Activated CD4-positive, CD25-positive, alpha-beta regulatory T cell (primary cell): ENCODE results near the gene TMEM181.
"Not testable (repeated sequence)": the region's sequence is repeated elsewhere in the genome, so short reads cannot be mapped to it uniquely, and the experiment has no call there.

Experiments used
- DNase-seq, 4 experiments: peaks; one replicate each; lab custom pipeline; 2025; lab: John Stamatoyannopoulos, UW

Gene TMEM181

DNA sequence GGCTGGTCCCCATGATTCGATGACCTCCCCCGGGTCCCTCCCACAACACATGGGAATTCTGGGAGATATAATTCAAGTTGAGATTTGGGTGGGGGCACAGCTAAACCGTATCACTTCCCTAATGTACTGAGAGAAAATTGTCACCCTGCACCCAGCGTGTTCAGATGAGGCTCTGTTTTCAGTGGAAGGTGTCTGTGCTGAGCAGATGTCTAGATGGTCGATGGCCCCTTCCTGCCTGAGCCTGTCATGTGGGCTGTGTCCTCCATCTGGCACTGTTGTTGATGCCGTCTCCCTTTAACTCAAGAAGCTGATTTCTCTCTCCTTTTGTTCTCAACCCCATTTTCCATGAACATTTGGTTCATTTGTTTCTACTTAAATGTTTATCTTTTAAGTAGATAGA, 37.0 kb downstream of the TMEM181 start:
- no peak for DNase-seq

- no peak for DNase-seq
These were observed 37.7 kb downstream of the TMEM181 start for GRCh38 chr6:158597565-158597964.

- DNase-seq, result no peak
These were observed 39.7 kb downstream of the TMEM181 start for GRCh38 chr6:158599635-158600034.

DNA sequence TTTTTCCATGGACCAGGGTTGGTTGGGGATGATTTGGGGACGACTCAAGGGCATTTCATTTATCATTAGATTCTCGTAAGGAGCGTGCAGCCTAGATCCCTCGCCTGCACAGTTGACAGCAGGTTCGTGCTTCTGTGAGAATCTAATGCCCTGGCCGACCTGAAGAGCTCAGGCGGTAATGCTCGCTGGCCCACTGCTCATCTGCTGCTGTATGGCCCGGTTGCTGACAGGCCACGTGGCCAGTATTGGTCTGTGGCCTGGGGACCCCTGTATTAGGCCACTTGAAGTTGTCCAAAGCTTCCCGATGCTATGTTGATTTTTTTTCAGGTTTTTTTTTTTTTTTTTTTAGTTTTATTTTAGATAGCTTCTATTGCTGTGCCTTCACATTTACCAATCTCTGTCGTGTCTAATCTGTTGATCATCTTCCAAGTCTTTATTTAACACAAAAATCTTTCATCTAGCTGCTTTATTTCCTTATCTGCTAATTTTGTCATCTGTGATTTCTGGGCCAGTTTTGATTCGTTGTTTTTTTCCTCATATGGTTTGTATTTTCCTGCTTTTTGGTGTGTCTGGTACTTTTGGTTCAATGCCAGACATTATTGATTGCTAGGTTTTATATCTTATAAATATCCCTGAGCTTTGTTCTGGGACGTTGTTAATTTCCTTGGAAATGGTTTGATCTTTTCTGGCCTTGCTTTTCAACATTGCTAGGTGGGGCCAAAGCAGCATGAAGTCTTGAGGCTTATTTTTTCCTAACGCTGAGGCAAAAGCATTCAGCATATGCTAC, 43.6 kb downstream of the TMEM181 start:
- no peak for DNase-seq

GRCh38 chr6:158604048-158604406, 44.1 kb downstream of the TMEM181 start:
- no peak for DNase-seq

GRCh38 chr6:158605266-158605878, 45.5 kb downstream of the TMEM181 start:
- DNase-seq, result peak in 3 of 4 experiments; percentile 8 to 28 (median 19)

DNA sequence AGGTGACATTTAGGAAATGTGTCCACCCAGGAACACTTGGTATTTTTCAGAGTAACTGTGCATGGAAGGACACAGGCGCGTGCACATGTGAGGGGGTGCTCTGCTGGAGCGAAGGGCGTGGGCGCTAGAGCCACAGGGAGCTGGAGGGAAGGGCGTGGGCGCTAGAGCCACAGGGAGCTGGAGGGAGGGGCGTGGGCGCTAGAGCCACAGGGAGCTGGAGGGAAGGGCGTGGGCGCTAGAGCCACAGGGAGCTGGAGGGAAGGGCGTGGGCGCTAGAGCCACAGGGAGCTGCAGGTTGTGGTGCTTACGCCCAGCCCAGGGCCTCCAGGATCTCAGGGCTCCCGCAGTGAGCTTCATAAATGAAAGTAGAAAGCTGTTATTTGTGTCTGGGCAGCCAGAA, 46.1 kb downstream of the TMEM181 start:
- DNase-seq, result not testable (repeated sequence)

DNA sequence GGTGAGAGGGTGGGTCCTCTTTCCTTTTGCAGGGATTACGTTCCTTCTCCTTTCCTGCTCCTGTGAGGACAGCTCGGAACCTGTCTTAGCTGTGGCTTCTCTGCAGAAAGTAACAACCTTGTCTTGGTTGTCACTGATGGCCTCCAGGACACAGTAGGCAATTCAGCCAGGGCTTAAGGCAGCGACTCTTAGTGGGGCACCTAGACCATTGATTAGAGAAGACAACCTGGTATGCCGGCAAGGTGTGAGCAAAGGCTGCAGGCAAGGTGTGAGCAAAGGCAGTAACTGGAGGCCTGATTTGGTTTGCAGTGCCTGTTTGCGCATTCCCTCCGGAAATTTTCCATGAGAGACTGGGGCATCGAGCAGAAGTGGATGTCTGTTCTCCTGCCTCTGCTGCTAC, 47.0 kb downstream of the TMEM181 start:
- no peak for DNase-seq

DNA sequence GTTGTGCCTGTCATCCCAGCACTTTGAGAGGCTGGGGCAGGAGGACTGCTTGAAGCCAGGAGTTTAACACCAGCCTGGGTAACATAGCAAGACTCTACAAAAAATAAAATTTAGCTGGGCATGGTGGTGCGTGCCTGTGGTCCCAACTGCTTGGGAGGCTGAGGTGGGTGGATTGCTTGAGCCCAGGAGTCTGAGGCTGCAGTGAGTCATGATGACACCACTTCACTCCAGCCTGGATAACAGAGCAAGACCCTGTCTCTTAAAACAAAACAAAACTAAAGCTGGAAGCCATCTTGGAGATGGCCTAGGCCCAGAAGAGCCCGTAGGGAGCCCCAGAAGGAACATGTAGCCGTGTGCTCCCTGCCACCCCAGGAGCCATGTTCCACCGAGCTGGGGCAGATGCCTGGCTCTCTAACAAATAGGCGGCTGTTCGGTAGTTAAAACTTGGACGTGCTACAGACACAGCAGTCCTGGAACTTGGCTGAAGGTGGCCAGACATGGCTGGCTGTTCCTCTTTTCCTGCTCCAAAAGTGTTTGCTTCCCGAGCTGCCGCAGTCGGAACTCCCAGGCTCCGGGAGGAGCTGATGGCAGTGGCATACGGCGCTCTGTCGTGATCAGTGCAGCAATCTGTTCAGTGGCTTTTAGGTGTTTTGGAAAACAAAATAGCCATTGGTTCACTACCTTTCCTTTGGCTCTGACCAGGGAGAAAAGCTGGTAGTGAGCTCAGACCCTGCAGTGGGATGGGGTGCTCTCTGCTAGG, 47.7 kb downstream of the TMEM181 start:
- DNase-seq, result no peak

- no peak for DNase-seq
These were observed 48.3 kb downstream of the TMEM181 start for GRCh38 chr6:158608221-158608620.

DNA sequence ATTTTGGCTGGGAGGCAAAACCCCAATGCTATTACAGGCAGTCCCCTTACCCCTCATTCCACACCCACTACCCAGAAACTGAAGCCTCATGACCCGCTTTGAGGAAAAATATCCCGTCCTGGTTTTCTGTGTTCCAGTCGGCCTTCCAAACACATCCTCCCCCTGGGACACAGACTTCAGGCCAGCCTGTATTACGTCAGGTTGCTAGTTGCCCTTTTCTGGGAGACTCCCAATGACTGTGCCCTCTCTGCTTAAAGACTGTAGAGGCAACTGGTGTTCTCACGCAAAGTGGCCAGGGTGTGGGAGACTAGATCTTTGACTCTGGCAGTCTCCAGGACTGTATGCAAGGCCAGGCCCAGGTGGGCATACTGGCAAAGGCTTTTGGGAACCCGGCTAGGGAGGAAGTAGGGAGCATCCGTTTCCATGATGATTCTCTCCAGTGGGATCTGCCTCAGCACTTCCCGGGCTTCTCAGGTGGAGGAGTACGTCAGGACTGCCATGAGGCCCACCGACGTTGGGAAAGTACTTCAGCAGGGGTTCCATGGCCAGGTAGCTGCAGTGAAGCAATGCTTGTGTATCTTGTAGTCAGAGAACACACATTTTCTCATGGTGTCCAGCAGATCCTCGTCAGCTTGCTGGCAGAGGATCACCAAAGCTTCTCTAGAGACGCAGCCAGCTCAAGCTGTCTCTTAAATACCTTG, 49.7 kb downstream of the TMEM181 start:
- DNase-seq, result no peak

DNA sequence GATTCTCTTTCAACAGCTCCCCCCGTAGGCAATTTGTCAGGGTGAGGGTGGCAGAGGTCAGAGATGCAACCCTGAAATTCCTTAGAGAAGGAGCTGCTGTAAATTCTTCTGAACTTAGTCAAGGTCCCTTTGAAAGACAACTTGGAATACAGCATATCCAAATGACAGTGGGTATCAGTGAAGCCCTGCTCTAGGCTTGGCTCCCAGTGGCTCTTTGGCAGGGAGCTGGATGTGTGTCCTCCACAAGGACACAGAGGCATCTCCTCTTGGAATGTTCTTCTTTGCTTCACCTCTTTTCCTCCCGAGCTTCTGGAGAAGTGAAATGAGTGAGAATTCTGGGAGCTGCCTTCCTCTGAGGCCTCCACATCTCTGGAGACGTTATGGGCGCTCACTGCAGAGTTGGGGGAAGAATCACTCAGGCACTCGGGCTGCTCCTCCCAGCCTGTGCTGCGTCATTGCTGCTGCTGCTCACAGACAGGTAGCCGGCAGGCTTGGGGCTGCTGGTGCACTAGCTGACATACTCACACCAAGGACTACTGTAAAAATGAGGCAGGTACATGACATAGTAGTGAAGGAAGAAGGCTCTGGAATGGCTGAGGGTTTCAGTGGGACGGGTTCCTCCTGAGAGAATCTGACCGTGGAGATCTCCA, 50.6 kb downstream of the TMEM181 start:
- no peak for DNase-seq

DNA sequence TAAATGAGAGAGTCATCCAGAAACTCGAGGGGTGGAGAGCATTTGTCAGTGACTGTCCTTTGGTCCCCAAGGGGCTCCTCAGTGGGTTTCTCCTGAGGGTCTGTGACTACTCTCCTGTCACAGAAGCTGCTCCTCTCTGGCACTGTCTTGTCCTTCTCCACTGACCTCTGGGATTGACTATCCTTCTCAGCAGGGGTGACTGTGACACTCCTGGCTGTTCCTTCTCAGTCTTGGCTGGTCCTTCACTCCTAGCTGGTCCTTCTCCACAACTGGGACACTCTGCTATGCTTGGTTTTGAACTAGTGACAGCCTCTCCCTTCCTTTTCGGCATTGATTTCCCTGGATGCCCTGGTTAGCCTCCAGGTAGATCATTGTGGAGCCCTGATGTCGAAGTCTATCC, 51.1 kb downstream of the TMEM181 start:
- no peak for DNase-seq

DNA sequence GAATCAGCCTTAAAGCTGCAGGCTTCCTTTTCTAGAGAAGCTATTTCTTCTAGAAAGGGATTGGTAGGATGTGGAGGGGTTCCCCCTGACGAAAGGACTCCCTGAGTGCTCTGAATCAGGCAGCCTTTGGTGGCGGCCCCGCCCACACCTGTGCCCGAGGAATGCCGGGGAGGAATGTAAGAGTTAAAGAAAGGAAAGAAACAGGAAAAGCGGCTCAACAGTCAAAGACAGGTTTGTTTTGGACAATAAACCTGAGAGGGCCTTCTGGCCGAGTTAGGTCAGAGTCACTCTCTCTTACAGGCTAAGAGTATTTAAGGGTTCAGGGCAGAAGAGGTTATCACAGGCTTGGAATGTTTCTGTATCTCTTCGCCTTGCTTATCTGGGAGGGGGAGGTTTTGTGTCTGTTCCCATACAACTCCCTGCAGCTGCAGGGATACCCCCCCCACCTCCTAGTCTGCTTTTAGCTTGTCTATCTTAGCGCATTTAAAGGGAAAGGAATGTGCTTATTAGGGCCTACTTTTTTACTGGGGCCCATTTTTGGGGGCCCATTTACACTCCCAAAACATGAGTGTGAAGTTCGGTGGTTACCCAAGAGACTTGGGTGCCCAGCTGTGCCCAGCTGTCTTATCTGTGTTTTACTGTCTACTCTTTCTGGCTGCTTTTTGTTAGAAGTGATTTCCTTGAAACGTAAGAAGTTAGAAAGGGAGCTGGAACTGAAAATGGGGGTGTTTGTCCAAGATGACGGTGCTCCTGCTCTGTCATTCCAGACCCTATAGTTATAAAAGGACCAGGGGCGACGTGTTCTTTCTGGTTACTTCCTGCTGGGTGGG, 51.9 kb downstream of the TMEM181 start:
- no peak for DNase-seq

DNA sequence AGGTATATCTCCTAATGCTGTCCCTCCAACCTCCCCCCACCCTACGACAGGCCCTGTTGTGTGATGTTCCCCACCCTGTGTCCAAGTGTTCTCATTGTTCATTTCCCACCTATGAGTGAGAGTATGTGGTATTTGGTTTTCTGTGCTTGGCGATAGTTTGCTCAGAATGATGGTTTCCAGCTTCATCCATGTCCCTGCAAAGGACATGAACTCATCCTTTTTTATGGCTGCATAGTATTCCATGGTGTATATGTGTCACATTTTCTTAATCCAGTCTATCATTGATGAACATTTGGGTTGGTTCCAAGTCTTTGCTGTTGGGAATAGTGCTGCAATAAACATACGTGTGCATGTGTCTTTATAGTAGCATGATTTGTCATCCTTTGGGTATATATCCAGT, 54.7 kb downstream of the TMEM181 start:
- DNase-seq, result not testable (repeated sequence)

DNA sequence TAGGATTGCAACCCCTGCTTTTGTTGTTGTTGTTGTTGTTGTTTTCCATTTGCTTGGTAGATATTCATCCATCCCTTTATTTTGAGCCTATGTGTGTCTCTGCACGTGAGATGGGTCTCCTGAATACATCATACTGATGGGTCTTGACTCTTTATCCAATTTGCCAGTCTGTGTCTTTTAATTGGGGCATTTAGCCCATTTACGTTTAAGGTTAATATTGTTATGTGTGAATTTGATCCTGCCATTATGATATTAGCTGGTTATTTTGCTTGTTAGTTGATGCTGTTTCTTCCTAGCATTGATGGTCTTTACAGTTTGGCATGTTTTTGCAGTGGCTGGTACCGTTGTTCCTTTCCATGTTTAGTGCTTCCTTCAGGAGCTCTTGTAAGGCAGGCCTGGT, 58.4 kb downstream of the TMEM181 start:
- DNase-seq, result not testable (repeated sequence)

DNA sequence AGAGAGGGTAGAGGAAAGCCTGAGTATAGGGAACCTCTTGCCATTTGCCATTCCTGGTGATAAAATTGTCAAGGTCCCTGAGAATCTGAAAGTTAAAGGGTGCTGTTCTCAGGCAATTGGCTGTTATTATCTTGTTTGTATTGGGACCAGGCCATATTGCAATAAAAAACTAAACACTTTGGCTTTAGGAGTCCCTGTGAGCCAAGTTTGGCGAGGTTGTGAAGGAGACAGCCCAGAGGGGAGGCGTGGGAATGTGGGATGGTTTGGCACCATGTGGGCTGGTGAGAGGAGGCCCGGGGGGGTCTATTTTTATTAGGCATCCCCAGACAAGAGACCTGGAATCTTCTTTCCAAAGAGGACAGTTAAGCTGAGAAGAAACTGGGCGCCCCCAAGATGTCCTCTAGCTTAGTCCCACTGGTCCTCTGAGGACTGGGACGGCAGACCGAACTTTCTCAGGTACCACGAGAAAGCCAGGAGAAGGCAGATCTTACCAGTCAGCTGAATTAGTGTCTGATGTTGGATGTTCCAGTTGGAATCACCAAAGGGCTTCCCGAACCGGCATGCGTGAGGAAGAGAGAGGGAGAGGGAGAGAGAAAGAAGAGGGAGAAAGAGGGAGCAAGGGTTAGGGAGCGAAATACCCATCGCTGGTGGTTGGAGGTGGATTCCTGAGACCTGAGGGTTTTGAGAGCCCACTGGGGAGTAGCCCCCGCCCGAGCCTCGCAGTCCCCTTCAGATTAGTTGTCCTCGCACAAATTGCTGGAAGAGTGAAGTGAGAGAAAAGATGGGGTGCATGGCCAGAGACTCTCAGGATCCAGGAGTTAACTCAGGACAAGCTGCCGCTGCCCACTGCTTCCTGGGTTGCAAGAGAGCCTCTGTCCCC, 60.3 kb downstream of the TMEM181 start:
- DNase-seq, result no peak

GRCh38 chr6:158620963-158621693, 61.2 kb downstream of the TMEM181 start:
- DNase-seq, result no peak
